H9 (cell line): ENCODE measurements around the gene DDO. TPM values are rescaled to one million over a fixed set of nuclear protein-coding genes. Genes with fewer than 3 reads are reported as not detected.

ENCODE experiments used
- DNase-seq: peaks from one replicate; pipeline ENCODE4 v3.0.0-alpha.2; 2017
- H2AFZ ChIP-seq: one replicate; pipeline ENCODE4 v1.6.1; 2013; ENCODE audit warnings: mild to moderate bottlenecking, low read length, control low read depth, moderate library complexity
- H2AK5ac ChIP-seq: 2 replicates; pipeline ENCODE4 v1.6.1; 2013; ENCODE audit warnings: low read length, control low read depth, mixed read lengths; ENCODE audit not compliant: insufficient read length
- H2BK120ac ChIP-seq: one replicate; pipeline ENCODE4 v1.6.1; 2013; ENCODE audit warnings: low read depth, mild to moderate bottlenecking, low read length, control low read depth, inconsistent platforms; ENCODE audit not compliant: poor library complexity, severe bottlenecking
- H2BK12ac ChIP-seq: 2 replicates; pipeline ENCODE4 v1.6.1; 2013; ENCODE audit warnings: low read length, control low read depth, mixed read lengths, low read depth; ENCODE audit not compliant: insufficient read length
- H2BK15ac ChIP-seq: 2 replicates; pipeline ENCODE4 v1.6.1; 2013; ENCODE audit warnings: low read depth, low read length, control low read depth
- H2BK20ac ChIP-seq: one replicate; pipeline ENCODE4 v1.6.1; 2013; ENCODE audit warnings: low read depth, mild to moderate bottlenecking, low read length, control low read depth, inconsistent platforms; ENCODE audit not compliant: poor library complexity, severe bottlenecking
- H2BK5ac ChIP-seq: 2 replicates; pipeline ENCODE4 v1.6.1; 2013; ENCODE audit warnings: low read length, control low read depth, mixed read lengths; ENCODE audit not compliant: insufficient read length
- H3K14ac ChIP-seq: 2 replicates; pipeline ENCODE4 v1.6.1; 2013; ENCODE audit warnings: low read length, control low read depth; ENCODE audit not compliant: insufficient read depth
- H3K18ac ChIP-seq: 2 replicates; pipeline ENCODE4 v1.6.1; 2013; ENCODE audit warnings: low read depth, mild to moderate bottlenecking, mixed read lengths, low read length, control low read depth; ENCODE audit not compliant: insufficient read length
- H3K23ac ChIP-seq: 2 replicates; pipeline ENCODE4 v1.6.1; 2013; ENCODE audit warnings: low read length, control low read depth, mixed read lengths, low read depth; ENCODE audit not compliant: insufficient read length
- H3K23me2 ChIP-seq: 2 replicates; pipeline ENCODE4 v1.6.1; 2013; ENCODE audit warnings: low read depth, mild to moderate bottlenecking, mixed read lengths, low read length, control low read depth; ENCODE audit not compliant: insufficient read length, poor library complexity, severe bottlenecking
- H3K27ac ChIP-seq: 2 replicates; pipeline ENCODE4 v1.5.1; 2013; ENCODE audit warnings: low read length, control low read depth, mixed read lengths, low read depth; ENCODE audit not compliant: insufficient read length
- H3K27me3 ChIP-seq: 2 replicates; pipeline ENCODE4 v1.6.1; 2013; ENCODE audit warnings: low read length, control low read depth, inconsistent platforms; ENCODE audit not compliant: insufficient read depth
- H3K4ac ChIP-seq: 2 replicates; pipeline ENCODE4 v1.6.1; 2013; ENCODE audit warnings: low read depth, mild to moderate bottlenecking, control low read depth, inconsistent platforms, low read length, moderate library complexity
- H3K4me1 ChIP-seq: 2 replicates; pipeline ENCODE4 v1.6.1; 2013; ENCODE audit warnings: low read length, control low read depth, inconsistent platforms; ENCODE audit not compliant: insufficient read depth
- H3K4me2 ChIP-seq: 2 replicates; pipeline ENCODE4 v1.6.1; 2013; ENCODE audit warnings: low read length, control low read depth, mixed read lengths; ENCODE audit not compliant: insufficient read length, insufficient read depth
- H3K56ac ChIP-seq: 2 replicates; pipeline ENCODE4 v1.6.1; 2013; ENCODE audit warnings: low read depth, mild to moderate bottlenecking, mixed read lengths, low read length, control low read depth; ENCODE audit not compliant: insufficient read length
- H3K79me1 ChIP-seq: 2 replicates; pipeline ENCODE4 v1.6.1; 2013; ENCODE audit warnings: low read depth, mild to moderate bottlenecking, moderate library complexity, low read length, control low read depth, inconsistent platforms; ENCODE audit not compliant: insufficient read depth, poor library complexity, severe bottlenecking
- H3K79me2 ChIP-seq: 2 replicates; pipeline ENCODE4 v1.6.1; 2013; ENCODE audit warnings: low read length, control low read depth, inconsistent platforms; ENCODE audit not compliant: insufficient read depth
- H3K9ac ChIP-seq: 2 replicates; pipeline ENCODE4 v1.6.1; 2013; ENCODE audit warnings: low read length, control low read depth, mixed read lengths; ENCODE audit not compliant: insufficient read length; ENCODE audit errors: extremely low read depth
- H3K9me3 ChIP-seq: one replicate; pipeline ENCODE4 v1.6.1; 2013; ENCODE audit warnings: low read depth, low read length, inconsistent platforms; ENCODE audit not compliant: control insufficient read depth
- H3T11ph ChIP-seq: one replicate; pipeline ENCODE4 v1.6.1; 2013; ENCODE audit warnings: mild to moderate bottlenecking, low read length, control low read depth, inconsistent platforms
- H4K20me1 ChIP-seq: one replicate; pipeline ENCODE4 v1.6.1; 2013; ENCODE audit not compliant: control insufficient read depth, insufficient read length, insufficient read depth
- H4K5ac ChIP-seq: 2 replicates; pipeline ENCODE4 v1.6.1; 2013; ENCODE audit warnings: low read depth, mild to moderate bottlenecking, mixed read lengths, low read length, control low read depth; ENCODE audit not compliant: insufficient read length
- H4K8ac ChIP-seq: replicated peaks from 2 replicates; pipeline ENCODE4 v1.6.1; 2013; ENCODE audit warnings: low read length, control low read depth, mixed read lengths, low read depth; ENCODE audit not compliant: insufficient read length
- H4K91ac ChIP-seq: 2 replicates; pipeline ENCODE4 v1.6.1; 2013; ENCODE audit warnings: low read depth, mild to moderate bottlenecking, moderate library complexity, mixed read lengths, low read length, control low read depth; ENCODE audit not compliant: insufficient read length
- H3K27ac Mint-ChIP-seq, 3 experiments: 2 replicates in 2 of 3; 3 replicates in 1 of 3; pipeline ENCODE4 v1.8.0; 2020 to 2021; ENCODE audit warnings: mixed read lengths in 3 of 3, mild to moderate bottlenecking in 1 of 3, moderate library complexity in 1 of 3
- H3K27me3 Mint-ChIP-seq: 2 replicates; pipeline ENCODE4 v1.8.0; 2021; ENCODE audit warnings: low read depth, mild to moderate bottlenecking, moderate library complexity, mixed read lengths
- H3K36me3 Mint-ChIP-seq, 3 experiments: 2 replicates in 2 of 3; 3 replicates in 1 of 3; pipeline ENCODE4 v1.8.0; 2020 to 2021; ENCODE audit warnings: low read depth in 3 of 3, mixed read lengths in 3 of 3; ENCODE audit not compliant: insufficient read depth in 1 of 3
- H3K4me1 Mint-ChIP-seq, 2 experiments: 2 replicates each; pipeline ENCODE4 v1.8.0; 2020; ENCODE audit warnings: mixed read lengths in 2 of 2
- H3K4me3 Mint-ChIP-seq, 2 experiments: 2 replicates in 1 of 2; 3 replicates in 1 of 2; pipeline ENCODE4 v1.8.0; 2020 to 2021; ENCODE audit warnings: mild to moderate bottlenecking in 2 of 2, mixed read lengths in 2 of 2, moderate library complexity in 1 of 2
- H3K9me3 Mint-ChIP-seq, 2 experiments: 2 replicates in 1 of 2; 3 replicates in 1 of 2; pipeline ENCODE4 v1.8.0; 2020; ENCODE audit warnings: mild to moderate bottlenecking in 2 of 2, mixed read lengths in 2 of 2, moderate library complexity in 1 of 2
- CTCF ChIP-seq: fragments of 200-600 bp; sonication (generic); conservative IDR thresholded peaks from 3 replicates; pipeline ENCODE4 v1.8.0; 2021; ENCODE audit warnings: antibody characterized with exemption, mild to moderate bottlenecking
- WGBS: extraction: QIAGEN DNeasy Blood & Tissue Kit; methylation state at CpG from one replicate; pipeline ENCODE4 v1.1.7; 2013; ENCODE audit warnings: missing lambda C conversion rate, low lambda C conversion rate, mixed read lengths; ENCODE audit not compliant: insufficient read length; ENCODE audit errors: extremely low coverage; 5-methylcytosine and 5-hydroxymethylcytosine counted together
- total RNA-seq: library from RNA; stranded (reverse); gene quantifications from 2 replicates; pipeline ENCODE4 v1.2.1, GENCODE V29; 2021

Gene DDO
- total RNA-seq, 1 experiment from 2014 or later: not detected

- no CpG with 5 or more reads among the region's 5 CpGs for WGBS
- no peak overlapping the region for H2BK15ac ChIP-seq
- H2BK12ac ChIP-seq: no peak overlapping the region
- H4K91ac ChIP-seq: no peak overlapping the region
- H3K4ac ChIP-seq: no peak overlapping the region
- H3K36me3 Mint-ChIP-seq: no peaks in the 10 kb centered on the region
- no peak overlapping the region for H2AFZ ChIP-seq
- H2AK5ac ChIP-seq: no peak overlapping the region
- no peaks in the 10 kb centered on the region for H4K20me1 ChIP-seq
- H3K27ac Mint-ChIP-seq: no peak overlapping the region
- no peaks in the 10 kb centered on the region for H3K79me2 ChIP-seq
- peaks cover 14% of the 10 kb centered on the region for H3K27me3 Mint-ChIP-seq
- no peak overlapping the region for H4K5ac ChIP-seq
- H2BK120ac ChIP-seq: no peak overlapping the region
- no peak overlapping the region for H3K18ac ChIP-seq
- H2BK20ac ChIP-seq: no peak overlapping the region
- no peak overlapping the region for H3K56ac ChIP-seq
- no peak overlapping the region for H3K9ac ChIP-seq
- no peaks in the 10 kb centered on the region for H3K4me1 ChIP-seq
- H2BK5ac ChIP-seq: no peak overlapping the region
- H3K9me3 ChIP-seq: no peaks in the 10 kb centered on the region
- H3K14ac ChIP-seq: no peak overlapping the region
- no peak for DNase-seq
- no peaks in the 10 kb centered on the region for H3K27me3 ChIP-seq
- no peak overlapping the region for H3T11ph ChIP-seq
- H3K27ac ChIP-seq: no peak overlapping the region
- no peak overlapping the region for H4K8ac ChIP-seq
- no peak for TF ChIP-seq CTCF
- no peaks in the 10 kb centered on the region for H3K23me2 ChIP-seq
- no peaks in the 10 kb centered on the region for H3K79me1 ChIP-seq
- H3K4me1 Mint-ChIP-seq: peaks cover 44 to 49% of the 10 kb centered on the region in 2 experiments
- H3K4me2 ChIP-seq: no peak overlapping the region
- peaks cover 0 to 4% of the 10 kb centered on the region in 2 experiments; a peak in 2 of 5 replicates for H3K9me3 Mint-ChIP-seq
- no peak overlapping the region for H3K23ac ChIP-seq
- H3K4me3 Mint-ChIP-seq: no peak overlapping the region
Measured at GRCh38 chr6:110364364-110365105, 50.8 kb downstream of the DDO start.
